Esophagus squamous epithelium (tissue), 5 donors: ENCODE data around the gene RASSF5. TPM values are rescaled to one million over a fixed set of nuclear protein-coding genes. Genes with fewer than 3 reads are reported as not detected.
"Not testable (repeated sequence)": the region's sequence is repeated elsewhere in the genome, so short reads cannot be mapped to it uniquely, and the experiment has no call there.

ENCODE experiments used
- DNase-seq: peaks from one replicate; lab custom pipeline; 2025; lab: John Stamatoyannopoulos, UW
- H3K27ac ChIP-seq, 4 donors: fragments of 200-600 bp; sonication (generic); one replicate each; pipeline ENCODE4 v1.5.1; 2016 to 2019; ENCODE audit warnings: mild to moderate bottlenecking in 1 of 4
- H3K27me3 ChIP-seq, 4 donors: fragments of 200-600 bp; sonication (generic); 1 replicate in 3 of 4; 2 replicates in 1 of 4; pipeline versions ENCODE4 v1.5.1 to v1.6.0; 2017 to 2021; ENCODE audit warnings: antibody characterized with exemption in 1 of 4
- H3K36me3 ChIP-seq, 3 donors: fragments of 200-600 bp; sonication (generic); one replicate each; pipeline ENCODE4 v1.5.1; 2016 to 2019
- H3K4me1 ChIP-seq, 3 donors: fragments of 200-600 bp; sonication (generic); one replicate each; pipeline ENCODE4 v1.5.1; 2017 to 2019
- H3K4me3 ChIP-seq, 4 donors: fragments of 200-600 bp; sonication (generic); 1 replicate in 3 of 4; 2 replicates in 1 of 4; pipeline ENCODE4 v1.5.1; 2016 to 2019; ENCODE audit warnings: mild to moderate bottlenecking in 2 of 4, moderate library complexity in 1 of 4
- H3K9me3 ChIP-seq, 3 donors: fragments of 200-600 bp; sonication (generic); one replicate each; pipeline ENCODE4 v1.5.1; 2016 to 2019
- CTCF ChIP-seq, 6 experiments: fragments of 450-650 bp in 4 of 6; fragments of 200-600 bp in 2 of 6; sonication (generic) in 2 of 6; IDR thresholded peaks; one replicate each; pipeline ENCODE4 v1.5.1; 2016 to 2019; ENCODE audit warnings: antibody characterized with exemption in 6 of 6, mild to moderate bottlenecking in 4 of 6, moderate library complexity in 4 of 6
- POLR2A ChIP-seq, 4 donors: fragments of 450-650 bp; IDR thresholded peaks; one replicate each; pipeline ENCODE4 v1.6.1; 2017; ENCODE audit warnings: antibody characterized with exemption in 4 of 4, mild to moderate bottlenecking in 4 of 4, moderate library complexity in 3 of 4
- WGBS, 2 donors: methylation state at CpG; one replicate each; pipeline ENCODE4 v1.1.5; 2018; 5-methylcytosine and 5-hydroxymethylcytosine counted together
- intact Hi-C: fragments of 100-400 bp; cut with DNase I; formaldehyde crosslinking; loops from one replicate; pipeline ENCODE4 v1.15.0; 2022
- total RNA-seq, 4 donors: library from RNA; depleted of rRNA; stranded (reverse); fragments of >200 nt; gene quantifications; one replicate each; pipeline ENCODE4 v1.1.0, GENCODE V29; 2016
- donor health status: DM: yes; HTN: yes; CAD: no.

The RASSF5 gene
- total RNA-seq, 4 donors from 2014 or later: 29.2 to 85.3 (median 35.1) TPM

GRCh38 chr1:206478746-206479145 lies 28.6 kb upstream of the RASSF5 start:
- Histone ChIP-seq H3K4me1 (peaks cover 0 to 62% (median 23%) of the 10 kb centered on the region in 3 donors), H3K9me3 (no peaks in the 10 kb centered on the region), H3K27ac (peak overlapping the region in 1 of 4 donors; percentile 46), H3K36me3 (peaks cover 17 to 81% (median 18%) of the 10 kb centered on the region in 3 donors), H3K4me3 (no peak overlapping the region), H3K27me3 (no peaks in the 10 kb centered on the region)
- DNase-seq: no peak
- intact Hi-C loops: no loop called here
- TF ChIP-seq CTCF (IDR thresholded peaks at IDR 0.05) (no peak), POLR2A (IDR thresholded peaks at IDR 0.05) (no peak)
- 89 to 93% methylated on average over 5 to 11 of the region's 11 CpGs for WGBS, 2 donors

GRCh38 chr1:206479183-206480125 lies 27.9 kb upstream of the RASSF5 start:
- Histone ChIP-seq H3K4me1 (peaks cover 0 to 62% (median 23%) of the 10 kb centered on the region in 3 donors), H3K27me3 (no peaks in the 10 kb centered on the region), H3K27ac (no peak overlapping the region), H3K9me3 (no peaks in the 10 kb centered on the region), H3K36me3 (peaks cover 17 to 81% (median 18%) of the 10 kb centered on the region in 3 donors), H3K4me3 (no peak overlapping the region)
- no peak for DNase-seq
- WGBS, 2 donors: 53 to 64% methylated on average over 3 to 10 of the region's 14 CpGs
- TF ChIP-seq CTCF (IDR thresholded peaks at IDR 0.05): peak; percentile 50 to 85 (median 79)
- TF ChIP-seq POLR2A (IDR thresholded peaks at IDR 0.05): no peak
- intact Hi-C loops: loop anchor here (10.0 kb wide), 1 partner anchor 185 kb away; no protein-coding TSS in a partner anchor

- WGBS, 2 donors: 91 to 98% methylated on average over 5 of the region's 8 CpGs
- intact Hi-C loops: loop anchor here (10.0 kb wide), 1 partner anchor 185 kb away; no protein-coding TSS in a partner anchor
- no peak for DNase-seq
- Histone ChIP-seq H3K27ac (no peak overlapping the region), H3K27me3 (no peaks in the 10 kb centered on the region), H3K9me3 (no peaks in the 10 kb centered on the region), H3K36me3 (peaks cover 14 to 81% (median 18%) of the 10 kb centered on the region in 3 donors), H3K4me1 (peaks cover 0 to 62% (median 23%) of the 10 kb centered on the region in 3 donors), H3K4me3 (no peak overlapping the region)
- no peak for TF ChIP-seq POLR2A (IDR thresholded peaks at IDR 0.05)
- TF ChIP-seq CTCF (IDR thresholded peaks at IDR 0.05): no peak
Measured at GRCh38 chr1:206480211-206480610, 27.1 kb upstream of the RASSF5 start.

GRCh38 chr1:206482611-206483010 lies 24.7 kb upstream of the RASSF5 start:
- no peaks in the 10 kb centered on the region for H3K9me3 ChIP-seq
- peaks cover 5 to 81% (median 8%) of the 10 kb centered on the region in 3 donors for H3K36me3 ChIP-seq
- DNase-seq: no peak
- TF ChIP-seq CTCF (IDR thresholded peaks at IDR 0.05) (no peak), POLR2A (IDR thresholded peaks at IDR 0.05) (no peak)
- no peaks in the 10 kb centered on the region for H3K27me3 ChIP-seq
- WGBS, 2 donors: 66 to 82% methylated on average over 2 of the region's 2 CpGs
- no peak overlapping the region for H3K4me3 ChIP-seq
- peak overlapping the region in 2 of 4 donors; percentile 20 to 50 for H3K27ac ChIP-seq
- H3K4me1 ChIP-seq: peaks cover 0 to 58% (median 17%) of the 10 kb centered on the region in 3 donors
- intact Hi-C loops: loop anchor here (10.0 kb wide), 1 partner anchor 182 kb away; no protein-coding TSS in a partner anchor

GRCh38 chr1:206483864-206484263 lies 23.5 kb upstream of the RASSF5 start:
- not testable (repeated sequence) for DNase-seq, H3K27me3 ChIP-seq, H3K27ac ChIP-seq, H3K9me3 ChIP-seq, H3K4me3 ChIP-seq
- 73 to 95% methylated on average over 1 of the region's 1 CpG for WGBS, 2 donors
- intact Hi-C loops: loop anchor here (10.0 kb wide), 1 partner anchor 181 kb away; no protein-coding TSS in a partner anchor
- Histone ChIP-seq H3K36me3 (peaks cover under 1 to 81% (median 6%) of the 10 kb centered on the region in 3 donors), H3K4me1 (peaks cover 0 to 46% (median 14%) of the 10 kb centered on the region in 3 donors)
